Sigmoid colon (tissue), 7 donors: ENCODE data around the gene OGFR. TPM values are rescaled to one million over a fixed set of nuclear protein-coding genes. Genes with fewer than 3 reads are reported as not detected.

Experiments used
- DNase-seq: peaks from one replicate; pipeline ENCODE4 v3.0.0-alpha.2; 2019
- H3K27ac ChIP-seq, 4 donors: fragments of 200-600 bp; sonication (generic); one replicate each; pipeline ENCODE4 v1.5.1; 2016 to 2019; ENCODE audit warnings: mild to moderate bottlenecking in 1 of 4
- H3K27me3 ChIP-seq, 3 donors: fragments of 200-600 bp; sonication (generic); one replicate each; pipeline ENCODE4 v1.5.1; 2019; ENCODE audit warnings: mild to moderate bottlenecking in 1 of 3
- H3K36me3 ChIP-seq, 4 donors: fragments of 200-600 bp; sonication (generic); one replicate each; pipeline ENCODE4 v1.5.1; 2016 to 2019
- H3K4me1 ChIP-seq, 4 donors: fragments of 200-600 bp; sonication (generic); one replicate each; pipeline ENCODE4 v1.5.1; 2017 to 2019
- H3K4me3 ChIP-seq, 4 donors: fragments of 200-600 bp; sonication (generic); one replicate each; pipeline ENCODE4 v1.5.1; 2017 to 2019; ENCODE audit warnings: mild to moderate bottlenecking in 2 of 4, moderate library complexity in 1 of 4
- H3K9me3 ChIP-seq, 4 donors: fragments of 200-600 bp in 3 of 4; sonication (generic) in 3 of 4; one replicate each; pipeline versions ENCODE4 v1.5.1 to v1.6.1; 2013 to 2019
- CTCF ChIP-seq, 4 experiments: fragments of 450-650 bp in 3 of 4; fragments of 200-600 bp in 1 of 4; IDR thresholded peaks; one replicate each; pipeline ENCODE4 v1.5.1; 2016 to 2019; ENCODE audit warnings: antibody characterized with exemption in 4 of 4, mild to moderate bottlenecking in 3 of 4, moderate library complexity in 2 of 4
- EP300 ChIP-seq, 4 donors: sonication (generic); formaldehyde crosslinking; IDR thresholded peaks; one replicate each; pipeline ENCODE4 v1.6.1; 2017; ENCODE audit warnings: antibody characterized with exemption in 4 of 4
- POLR2A ChIP-seq, 2 donors: fragments of 450-650 bp; IDR thresholded peaks; one replicate each; pipeline ENCODE4 v1.6.1; 2016; ENCODE audit warnings: antibody characterized with exemption in 2 of 2, mild to moderate bottlenecking in 2 of 2, moderate library complexity in 2 of 2
- POLR2AphosphoS5 ChIP-seq, 4 donors: sonication (generic); formaldehyde crosslinking; IDR thresholded peaks; one replicate each; pipeline ENCODE4 v1.6.1; 2017; ENCODE audit warnings: antibody characterized with exemption in 4 of 4
- WGBS, 2 donors: extraction: QIAGEN DNeasy Blood & Tissue Kit; methylation state at CpG; one replicate each; pipeline ENCODE4 v1.1.7; 2013; 5-methylcytosine and 5-hydroxymethylcytosine counted together
- intact Hi-C: fragments of 100-400 bp; cut with DNase I; formaldehyde crosslinking; loops from one replicate; pipeline ENCODE4 v1.15.1; 2023
- polyA plus RNA-seq, 3 donors: library from polyadenylated mRNA; stranded (reverse); fragments of 200-250 nt; gene quantifications; one replicate each; pipeline ENCODE4 v1.2.3, GENCODE V29; 2013
- total RNA-seq, 4 donors: library from RNA; depleted of rRNA; stranded (reverse); fragments of >200 nt; gene quantifications; one replicate each; pipeline ENCODE4 v1.1.0, GENCODE V29; 2016
- donor health status: healthy with polysubstance abuse.
- donor health status: Bipolar disorder and iron deficiency.
- donor health status: healthy.

Gene OGFR
- total and polyA plus RNA-seq, 7 donors, result 22.2 to 64.8 (median 46.6) TPM

GRCh38 chr20:62835931-62836861 is 31.6 kb downstream of the OGFR start:
- 76 to 78% methylated on average over 52 of the region's 52 CpGs for WGBS, 2 donors
- Histone ChIP-seq H3K9me3 (no peaks in the 10 kb centered on the region), H3K4me3 (no peak overlapping the region), H3K4me1 (peaks cover 0 to 20% (median 15%) of the 10 kb centered on the region in 4 donors), H3K27ac (no peak overlapping the region), H3K27me3 (peaks cover 0 to 35% (median 21%) of the 10 kb centered on the region in 3 donors), H3K36me3 (no peaks in the 10 kb centered on the region)
- peak; percentile 65 for DNase-seq
- TF ChIP-seq POLR2AphosphoS5 (IDR thresholded peaks at IDR 0.05) (no peak), POLR2A (IDR thresholded peaks at IDR 0.05) (no peak), CTCF (IDR thresholded peaks at IDR 0.05) (no peak), EP300 (IDR thresholded peaks at IDR 0.05) (no peak)
- intact Hi-C loops, result no loop called here

GRCh38 chr20:62836967-62837490 is 32.4 kb downstream of the OGFR start:
- intact Hi-C loops, result no loop called here
- Histone ChIP-seq H3K4me1 (peaks cover 0 to 12% (median 9%) of the 10 kb centered on the region in 4 donors), H3K9me3 (no peaks in the 10 kb centered on the region), H3K27me3 (peaks cover 0 to 35% (median 21%) of the 10 kb centered on the region in 3 donors), H3K27ac (no peak overlapping the region), H3K4me3 (no peak overlapping the region), H3K36me3 (no peaks in the 10 kb centered on the region)
- no peak for DNase-seq
- WGBS, 2 donors, result 83 to 91% methylated on average over 19 of the region's 19 CpGs
- no peak for TF ChIP-seq POLR2A (IDR thresholded peaks at IDR 0.05)
- TF ChIP-seq CTCF (IDR thresholded peaks at IDR 0.05), result no peak
- TF ChIP-seq POLR2AphosphoS5 (IDR thresholded peaks at IDR 0.05), result no peak
- TF ChIP-seq EP300 (IDR thresholded peaks at IDR 0.05), result no peak

- intact Hi-C loops, result no loop called here
- 23 to 58% methylated on average over 8 of the region's 8 CpGs for WGBS, 2 donors
Measured at GRCh38 chr20:62837790-62838127, 33.1 kb downstream of the OGFR start.

GRCh38 chr20:62838128-62838891 is 33.7 kb downstream of the OGFR start:
- TF ChIP-seq CTCF (IDR thresholded peaks at IDR 0.05) (no peak), EP300 (IDR thresholded peaks at IDR 0.05) (no peak), POLR2A (IDR thresholded peaks at IDR 0.05) (no peak), POLR2AphosphoS5 (IDR thresholded peaks at IDR 0.05) (no peak)
- Histone ChIP-seq H3K36me3 (no peaks in the 10 kb centered on the region), H3K4me3 (no peak overlapping the region), H3K27me3 (peaks cover 0 to 35% (median 21%) of the 10 kb centered on the region in 3 donors), H3K4me1 (no peaks in the 10 kb centered on the region), H3K9me3 (no peaks in the 10 kb centered on the region), H3K27ac (no peak overlapping the region)
- intact Hi-C loops, result no loop called here
- DNase-seq, result peak; percentile 69
- WGBS, 2 donors, result 17 to 54% methylated on average over 27 of the region's 27 CpGs

More at GRCh38 chr20:62837790-62838127, 33.1 kb downstream of the OGFR start:
- Histone ChIP-seq H3K27me3 (peaks cover 0 to 35% (median 21%) of the 10 kb centered on the region in 3 donors), H3K36me3 (no peaks in the 10 kb centered on the region), H3K4me1 (peaks cover 0 to 4% (median 2%) of the 10 kb centered on the region in 4 donors), H3K27ac (no peak overlapping the region), H3K9me3 (no peaks in the 10 kb centered on the region), H3K4me3 (no peak overlapping the region)
- TF ChIP-seq POLR2AphosphoS5 (IDR thresholded peaks at IDR 0.05) (no peak), EP300 (IDR thresholded peaks at IDR 0.05) (no peak), CTCF (IDR thresholded peaks at IDR 0.05) (no peak), POLR2A (IDR thresholded peaks at IDR 0.05) (no peak)
- DNase-seq, result no peak
